GM19455 (cell line): Measurements from ENCODE around the gene KIF6.
A peak's percentile ranks its signal among the peaks of the same experiment; 100 is the strongest.
"Not testable (repeated sequence)": the region's sequence is repeated elsewhere in the genome, so short reads cannot be mapped to it uniquely, and the experiment has no call there.

Source experiments
- ATAC-seq: cut with Tn5 transposase; IDR thresholded peaks from one replicate; pipeline ENCODE4 v1.9.1; 2021; ENCODE audit not compliant: unreplicated experiment

KIF6 gene

GRCh38 chr6:39724787-39725631 is at the start of gene KIF6:
Gene KIF6 (minus strand): TSS chr6:39725408. CDS start chr6:39725310, 98 bp downstream.
- ATAC-seq = peak; percentile 99

DNA sequence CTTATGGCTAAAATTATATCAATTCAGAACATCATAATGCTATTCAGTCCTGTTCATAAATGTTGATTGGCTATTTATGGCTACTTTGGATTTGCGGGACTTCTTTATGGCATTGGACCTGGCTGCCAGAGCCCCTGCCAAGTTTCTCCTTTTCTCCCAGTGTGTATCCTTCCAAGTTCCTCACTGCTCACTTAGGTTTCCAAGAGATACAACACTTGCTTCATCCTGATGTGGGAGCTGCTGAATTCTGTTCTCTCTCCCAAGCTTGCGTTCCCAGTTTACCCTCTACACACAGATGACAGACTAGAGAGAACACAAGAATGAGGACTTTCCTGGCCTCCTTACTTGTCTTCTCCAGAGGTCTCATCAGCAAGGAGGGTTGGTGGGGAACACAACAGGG is 48.6 kb upstream of the KIF6 start:
- no peak for ATAC-seq

GRCh38 chr6:39772559-39773273 is 47.5 kb upstream of the KIF6 start:
- no peak for ATAC-seq

DNA sequence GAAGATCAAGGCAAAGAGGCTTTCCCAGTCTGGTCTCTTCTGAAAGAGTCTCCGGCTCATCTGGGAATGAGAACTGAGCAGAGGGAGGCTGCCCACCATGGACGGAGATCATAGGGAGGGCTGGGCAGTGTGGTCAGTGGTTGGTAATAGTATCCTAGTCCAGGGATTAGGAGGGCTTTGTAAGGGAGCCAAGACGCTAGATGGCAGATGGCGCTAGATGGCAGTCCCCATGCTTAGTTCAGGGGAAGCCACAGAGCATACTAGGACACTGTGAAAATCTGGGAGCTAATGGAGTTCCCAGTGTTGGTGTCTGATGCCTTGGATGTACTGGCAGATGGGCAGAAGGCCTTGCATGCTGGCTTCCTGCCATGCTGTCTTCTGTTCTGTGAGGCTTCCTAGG is 45.2 kb upstream of the KIF6 start:
- ATAC-seq = no peak

DNA sequence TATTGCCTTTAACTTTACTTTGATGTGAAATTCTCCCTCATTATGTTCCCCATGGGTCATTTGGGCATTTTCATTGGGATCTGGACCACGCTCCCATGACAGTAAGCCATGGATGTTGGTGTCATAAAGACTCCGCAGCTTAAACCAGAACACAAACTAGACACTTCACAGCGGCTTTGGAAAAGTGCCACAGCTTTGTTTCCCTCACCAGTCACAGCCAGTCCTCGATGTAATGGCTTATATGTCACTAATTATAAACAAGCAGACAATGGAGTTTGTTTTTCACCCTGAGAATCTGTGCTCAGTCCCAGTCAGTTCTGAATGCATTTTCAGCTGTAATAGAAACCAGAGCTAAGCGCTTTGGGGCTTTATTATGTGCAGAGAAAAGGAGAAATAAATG is 43.8 kb upstream of the KIF6 start:
- ATAC-seq = no peak

GRCh38 chr6:39765508-39766065 is 40.4 kb upstream of the KIF6 start:
- ATAC-seq = no peak

DNA sequence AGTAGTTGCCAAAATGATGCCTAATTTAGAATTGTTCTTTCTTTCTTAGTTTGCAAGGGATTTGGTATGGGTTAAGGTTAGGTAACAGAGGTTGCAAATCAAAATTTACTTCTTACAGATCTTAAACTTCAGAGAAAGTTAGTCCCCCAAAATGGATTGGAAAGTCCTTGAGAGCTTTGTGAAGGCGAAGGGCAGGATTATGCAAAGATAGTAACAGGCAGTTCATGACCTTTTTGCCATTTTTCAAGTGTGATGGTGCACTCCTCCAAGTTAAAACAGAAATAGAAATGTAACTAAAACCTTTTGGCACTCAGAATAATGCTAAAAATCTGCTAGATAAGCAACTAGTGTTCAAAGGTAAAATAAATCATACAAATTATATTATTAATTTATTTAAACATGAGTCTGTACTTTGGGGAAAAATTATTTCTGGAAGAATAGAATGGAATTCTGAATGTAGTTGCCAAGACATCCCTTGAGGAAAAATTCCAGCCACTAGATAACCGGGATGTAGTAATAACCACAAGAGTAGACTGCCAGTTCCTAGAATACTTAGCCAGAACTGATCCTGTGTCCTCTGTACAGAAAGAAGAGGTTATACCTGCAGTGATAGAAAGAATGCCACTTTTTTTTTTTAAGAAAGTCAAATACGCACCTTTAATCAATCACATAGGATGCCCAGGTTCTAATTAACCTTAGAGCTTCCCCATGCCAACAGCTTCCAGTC is 35.2 kb upstream of the KIF6 start:
- no peak for ATAC-seq

DNA sequence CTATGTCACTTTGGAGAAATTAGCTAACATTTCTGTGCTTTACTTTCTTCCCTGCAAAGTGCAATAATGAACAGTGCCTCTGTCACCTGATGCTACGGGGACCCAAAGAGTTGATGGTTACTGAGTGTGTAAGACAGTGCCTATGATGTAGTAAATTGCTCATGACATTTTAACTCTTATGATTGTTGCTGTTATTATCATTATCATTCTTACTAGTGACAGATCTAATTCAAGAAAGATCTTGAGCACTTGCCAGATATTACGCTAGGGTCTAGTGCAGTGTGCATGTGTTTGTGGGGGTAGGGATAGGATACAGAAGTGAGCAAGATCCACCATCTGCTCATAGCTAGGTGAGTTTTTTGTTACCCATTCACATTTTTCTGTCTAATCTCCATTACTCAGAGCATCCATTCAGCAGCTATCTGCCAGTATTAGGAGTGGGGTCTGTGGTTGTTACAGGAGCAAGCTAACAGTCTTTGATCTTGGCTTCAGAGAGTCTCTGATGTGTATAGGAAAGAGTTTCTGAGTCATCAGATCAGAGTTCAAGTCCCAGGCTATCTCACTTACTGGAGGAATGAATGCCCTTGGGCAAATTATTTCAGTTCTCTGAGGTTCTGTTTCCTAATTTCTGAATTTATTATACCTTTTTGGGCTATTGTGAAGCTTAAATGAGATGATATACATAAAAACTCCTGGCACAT is 33.8 kb upstream of the KIF6 start:
- no peak for ATAC-seq

GRCh38 chr6:39756582-39756981 is 31.4 kb upstream of the KIF6 start:
- no peak for ATAC-seq

DNA sequence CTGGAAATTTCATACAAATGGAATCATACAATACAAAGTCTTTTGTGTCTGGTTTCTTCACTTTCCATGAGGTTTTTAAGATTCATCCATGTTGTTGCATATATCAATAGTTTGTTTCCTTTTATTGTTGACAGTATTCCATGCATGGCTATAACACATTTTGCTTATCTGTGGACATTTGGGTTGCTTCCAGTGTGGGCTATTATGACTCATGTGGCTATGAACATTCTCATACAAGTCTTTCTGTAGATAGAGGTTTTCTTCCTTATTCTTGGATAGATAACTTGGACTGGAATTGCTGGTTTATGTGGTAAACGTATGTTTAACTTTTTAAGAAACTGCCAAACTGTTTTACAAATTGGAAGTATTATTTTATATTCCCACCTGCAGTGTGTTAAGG is 30.0 kb upstream of the KIF6 start:
- ATAC-seq = no peak

DNA sequence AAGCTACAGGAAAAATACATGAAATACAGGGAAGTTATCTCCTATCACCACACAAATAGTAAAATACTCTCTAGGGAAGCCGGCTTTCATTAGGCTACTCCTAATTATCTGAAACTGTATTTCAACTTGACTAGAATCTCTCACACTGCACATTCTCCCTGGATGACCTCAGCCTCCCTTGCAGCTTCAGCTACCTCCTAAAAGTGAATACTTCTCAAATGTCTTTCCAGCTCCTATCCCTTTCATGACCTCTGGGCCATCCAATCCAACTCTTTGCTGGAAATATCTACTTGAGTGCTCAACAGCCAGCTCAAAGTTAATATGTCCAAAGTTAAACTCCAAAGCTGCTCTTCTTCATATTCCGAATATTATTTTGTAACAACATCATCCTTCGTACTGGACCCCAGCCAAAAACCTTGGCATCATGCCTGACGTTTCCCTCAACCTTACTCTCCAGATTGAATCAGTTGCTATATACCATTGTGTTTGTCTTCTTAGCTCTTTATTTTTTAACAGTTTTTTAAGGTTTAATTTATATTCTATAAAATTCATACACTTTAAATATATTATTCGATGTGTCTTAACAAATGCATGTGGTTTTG is 29.4 kb upstream of the KIF6 start:
- ATAC-seq = no peak

GRCh38 chr6:39753725-39754045 is 28.5 kb upstream of the KIF6 start:
- no peak for ATAC-seq

DNA sequence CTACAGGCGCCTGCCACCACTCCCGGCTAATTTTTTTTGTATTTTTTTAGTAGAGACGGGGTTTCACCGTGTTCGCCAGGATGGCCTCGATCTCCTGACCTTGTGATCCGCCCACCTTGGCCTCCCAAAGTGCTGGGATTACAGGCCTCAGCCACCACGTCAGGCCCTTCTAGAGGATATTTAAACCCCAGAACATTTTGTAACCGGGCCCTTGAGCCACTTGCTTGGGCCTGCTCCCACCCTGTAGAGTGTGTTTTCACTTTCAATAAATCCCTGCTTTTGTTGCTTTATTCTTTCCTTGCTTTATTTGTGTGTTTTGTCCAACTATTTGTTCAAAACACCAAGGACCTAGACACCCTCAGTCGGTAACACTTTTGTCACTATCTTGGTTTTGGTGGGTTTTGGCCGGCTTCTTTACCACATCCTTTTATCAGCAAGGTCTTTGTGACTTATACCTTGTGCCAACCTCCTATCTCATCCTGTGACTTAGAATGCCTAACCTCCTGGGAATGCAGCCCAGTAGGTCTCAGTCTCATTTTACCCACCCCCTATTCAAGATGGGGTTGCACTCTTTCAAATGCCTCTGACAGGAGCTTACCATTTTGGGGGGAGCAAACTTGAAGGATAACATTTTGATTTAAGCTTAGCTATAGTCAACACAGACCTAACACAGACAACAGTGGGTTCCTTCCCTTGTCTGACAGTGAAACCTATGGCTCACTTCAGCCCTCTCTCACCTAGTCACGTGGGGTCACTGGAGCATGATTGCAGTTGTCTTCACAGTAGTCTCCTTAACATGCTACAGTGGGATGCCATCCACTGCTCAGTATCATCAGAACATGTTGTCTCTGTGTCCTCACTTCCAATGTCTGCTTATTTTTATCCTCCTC is 27.9 kb upstream of the KIF6 start:
- no peak for ATAC-seq

GRCh38 chr6:39746795-39747194 is 21.6 kb upstream of the KIF6 start:
- no peak for ATAC-seq

- ATAC-seq = no peak
These were observed 8.5 kb upstream of the KIF6 start for GRCh38 chr6:39733704-39734103.

GRCh38 chr6:39731565-39731964 is 6.4 kb upstream of the KIF6 start:
- no peak for ATAC-seq

GRCh38 chr6:39729945-39730344 is 4.7 kb upstream of the KIF6 start:
- no peak for ATAC-seq

GRCh38 chr6:39725632-39725997 is 407 bp upstream of the KIF6 start:
- no peak for ATAC-seq

DNA sequence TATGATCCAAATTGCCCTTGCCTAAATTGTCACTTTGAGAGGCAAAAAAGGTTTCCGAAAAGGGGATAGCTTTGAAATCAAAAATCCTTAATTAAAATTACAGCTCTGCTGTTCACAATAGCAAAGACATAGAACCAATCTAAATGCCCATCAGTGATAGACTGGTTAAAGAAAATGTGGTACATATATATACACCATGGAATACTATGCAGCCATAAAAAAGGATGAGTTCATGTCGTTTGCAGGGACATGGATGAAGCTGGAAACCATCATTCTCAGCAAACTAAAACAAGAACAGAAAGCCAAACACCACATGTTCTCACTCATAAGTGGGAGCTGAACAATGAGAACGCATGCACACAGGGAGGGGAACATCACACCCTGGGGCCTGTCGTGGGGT is 1.9 kb downstream of the KIF6 start:
- not testable (repeated sequence) for ATAC-seq

GRCh38 chr6:39714802-39715201 is 10.4 kb downstream of the KIF6 start:
- ATAC-seq = no peak
